HCT116 (cell line): ENCODE data around the gene RFX3. TPM values are rescaled to one million over a fixed set of nuclear protein-coding genes. Genes with fewer than 3 reads are reported as not detected.

Experiments
- ATAC-seq: fragments of 200-7000 bp; cut with Tn5 transposase; 2 replicates; pipeline ENCODE4 v1.9.1; 2020; ENCODE audit warnings: mild to moderate bottlenecking, moderate library complexity
- BruUV-seq: library from RNA; stranded (reverse); fragments of 400-500 nt; replicated peaks from 2 replicates; lab custom pipeline; 2021; lab: Mats Ljungman, UMichigan
- CTCF ChIA-PET: fragments of 300-600 bp; sonication (Branson Sonifier 250); formaldehyde crosslinking; loops from one replicate; lab custom pipeline; 2021; ENCODE audit warnings: antibody characterized with exemption; lab: Charles Lee
- POLR2A ChIA-PET: fragments of 300-600, 350-600 bp; sonication (Branson Sonifier 250); formaldehyde crosslinking; loops from one replicate; lab custom pipeline; 2021; ENCODE audit warnings: antibody characterized with exemption; lab: Charles Lee
- RAD21 ChIA-PET, 2 experiments: fragments of 300-600 bp; sonication (Branson Sonifier 250); formaldehyde crosslinking; loops; one replicate each; lab custom pipeline; 2023; ENCODE audit warnings: low total read pairs in 2 of 2; ENCODE audit not compliant: uncharacterized antibody in 2 of 2, unreplicated experiment in 2 of 2, low non-redundant PET in 1 of 2; lab: Charles Lee
- DNase-seq: peaks from one replicate; pipeline ENCODE4 v3.0.0-alpha.2; 2010; ENCODE audit warnings: low read depth, low spot score
- H2AFZ ChIP-seq: fragments of 200-600 bp; shearing (Covaris generic), sonication (generic); 2 replicates; pipeline ENCODE4 v1.6.1; 2017; ENCODE audit warnings: low read depth, mixed run types, mixed read lengths, antibody characterized with exemption, low read length; ENCODE audit not compliant: poor library complexity, severe bottlenecking
- H3K27ac ChIP-seq: 2 replicates; pipeline ENCODE4 v1.5.1; 2012; ENCODE audit warnings: low read depth, low read length
- H3K27me3 ChIP-seq: fragments of 200-600 bp; sonication (generic); 2 replicates; pipeline ENCODE4 v1.6.1; 2016; ENCODE audit warnings: mixed run types, low read length, mixed read lengths; ENCODE audit not compliant: insufficient read depth
- H3K36me3 ChIP-seq, 2 experiments: fragments of 200-500 bp in 1 of 2; fragments of 200-600 bp in 1 of 2; sonication (Bioruptor generic) in 1 of 2; sonication (generic) in 1 of 2; 2 replicates each; pipeline versions ENCODE4 v1.5.1 to v1.6.1; 2014 to 2016; ENCODE audit warnings: low read length in 2 of 2, inconsistent platforms in 1 of 2, mixed read lengths in 1 of 2, mixed run types in 1 of 2; ENCODE audit not compliant: insufficient read depth in 2 of 2, control insufficient read depth in 1 of 2
- H3K4me1 ChIP-seq, 2 experiments: fragments of 200-600 bp in 1 of 2; sonication (generic) in 1 of 2; 2 replicates each; pipeline versions ENCODE4 v1.5.1 to v1.6.1; 2012 to 2017; ENCODE audit warnings: low read length in 2 of 2, inconsistent platforms in 1 of 2, mild to moderate bottlenecking in 1 of 2, mixed read lengths in 1 of 2, mixed run types in 1 of 2, moderate library complexity in 1 of 2; ENCODE audit not compliant: insufficient read depth in 2 of 2, control insufficient read depth in 1 of 2
- H3K4me2 ChIP-seq: fragments of 200-600 bp; sonication (generic); 2 replicates; pipeline ENCODE4 v1.6.1; 2017; ENCODE audit warnings: mixed run types, low read length, mixed read lengths
- H3K4me3 ChIP-seq, 2 experiments: fragments of 200-600 bp in 1 of 2; sonication (generic) in 1 of 2; replicated peaks in 1 of 2; 2 replicates each; pipeline ENCODE4 v1.5.1; 2011 to 2016; ENCODE audit warnings: low read length in 2 of 2, control low read depth in 1 of 2, low read depth in 1 of 2, mild to moderate bottlenecking in 1 of 2, mixed read lengths in 1 of 2, mixed run types in 1 of 2
- H3K79me2 ChIP-seq: fragments of 200-600 bp; sonication (generic); 2 replicates; pipeline ENCODE4 v1.6.1; 2017; ENCODE audit warnings: mild to moderate bottlenecking, mixed run types, low read length, moderate library complexity, mixed read lengths; ENCODE audit not compliant: insufficient read depth
- H3K9ac ChIP-seq: fragments of 200-600 bp; sonication (generic); 2 replicates; pipeline ENCODE4 v1.6.1; 2016; ENCODE audit warnings: low read length, mixed read lengths
- H3K9me2 ChIP-seq: fragments of 200-600 bp; sonication (generic), shearing (Covaris generic); 2 replicates; pipeline ENCODE4 v1.6.1; 2017; ENCODE audit warnings: mixed run types, mild to moderate bottlenecking, moderate library complexity; ENCODE audit not compliant: insufficient read depth
- H3K9me3 ChIP-seq, 2 experiments: fragments of 200-500 bp in 1 of 2; fragments of 200-600 bp in 1 of 2; sonication (Bioruptor generic) in 1 of 2; sonication (generic) in 1 of 2; 2 replicates each; pipeline ENCODE4 v1.6.1; 2014 to 2017; ENCODE audit warnings: low read length in 2 of 2, mixed read lengths in 2 of 2, inconsistent platforms in 1 of 2, low read depth in 1 of 2, mild to moderate bottlenecking in 1 of 2, mixed run types in 1 of 2, moderate library complexity in 1 of 2; ENCODE audit not compliant: control insufficient read depth in 1 of 2, insufficient read depth in 1 of 2
- H4K20me1 ChIP-seq: fragments of 200-600 bp; sonication (generic), shearing (Covaris generic); 2 replicates; pipeline ENCODE4 v1.6.1; 2017; ENCODE audit warnings: mixed run types, mild to moderate bottlenecking, moderate library complexity; ENCODE audit not compliant: insufficient read depth
- ELF1 ChIP-seq: IDR thresholded peaks from 2 replicates; pipeline ENCODE4 v1.6.1; 2012; ENCODE audit warnings: low read depth, borderline replicate concordance
- EZH2 ChIP-seq: fragments of 200-600 bp; sonication (generic); IDR thresholded peaks from 2 replicates; pipeline ENCODE4 v1.6.1; 2017; ENCODE audit warnings: antibody characterized with exemption, mixed run types
- EZH2phosphoT487 ChIP-seq: fragments of 200-600 bp; IDR thresholded peaks from 2 replicates; pipeline ENCODE4 v1.6.1; 2018; ENCODE audit warnings: antibody characterized with exemption, borderline replicate concordance
- FOSL1 ChIP-seq: IDR thresholded peaks from 2 replicates; pipeline ENCODE4 v1.6.1; 2012; ENCODE audit warnings: low read depth
- JUND ChIP-seq: IDR thresholded peaks from 2 replicates; pipeline ENCODE4 v1.6.1; 2012
- POLR2AphosphoS5 ChIP-seq: IDR thresholded peaks from 2 replicates; pipeline ENCODE4 v1.6.1; 2011; ENCODE audit warnings: mild to moderate bottlenecking, low read depth, low read length, moderate library complexity
- RAD21 ChIP-seq: IDR thresholded peaks from 2 replicates; pipeline ENCODE4 v1.6.1; 2012; ENCODE audit warnings: low read depth, mild to moderate bottlenecking
- SIN3A ChIP-seq: IDR thresholded peaks from 2 replicates; pipeline ENCODE4 v1.6.1; 2012; ENCODE audit warnings: low read depth
- SRF ChIP-seq: IDR thresholded peaks from 2 replicates; pipeline ENCODE4 v1.6.1; 2012; ENCODE audit warnings: low read depth
- TCF7L2 ChIP-seq: IDR thresholded peaks from 2 replicates; pipeline ENCODE4 v1.7.0; 2011; ENCODE audit warnings: borderline replicate concordance, inconsistent platforms; ENCODE audit not compliant: insufficient read depth, insufficient read length; ENCODE audit errors: extremely low read depth
- ZFX ChIP-seq: fragments of 450-650 bp; IDR thresholded peaks from 2 replicates; pipeline ENCODE4 v1.6.1; 2017
- ZNF274 ChIP-seq: fragments of 200-500 bp; sonication (Bioruptor generic); IDR thresholded peaks from 2 replicates; pipeline ENCODE4 v1.6.1; 2014; ENCODE audit warnings: mild to moderate bottlenecking, low read depth, low read length, inconsistent platforms
- intact Hi-C: fragments of 100-400 bp; cut with micrococcal nuclease; formaldehyde crosslinking; loops from 2 replicates; pipeline ENCODE4 v1.10.0; 2022
- total RNA-seq: library from RNA; stranded (reverse); gene quantifications from one replicate; pipeline ENCODE4 v1.2.1, GENCODE V29; 2021; ENCODE audit not compliant: unreplicated experiment
- TF ChIP-seq, protein P1 (sequence below): IDR thresholded peaks from 2 replicates; pipeline ENCODE4 v1.6.1; 2011; ENCODE audit warnings: mild to moderate bottlenecking, low read length, moderate library complexity; ENCODE audit not compliant: insufficient replicate concordance; ENCODE audit errors: extremely low read depth
- TF ChIP-seq, protein P2 (sequence below), 3 experiments: fragments of 200-600 bp in 1 of 3; sonication (generic) in 1 of 3; IDR thresholded peaks in 2 of 3; conservative IDR thresholded peaks in 1 of 3; 2 replicates each; pipeline ENCODE4 v1.5.1; 2012 to 2017; ENCODE audit warnings: low read depth in 2 of 3, low read length in 2 of 3, antibody characterized with exemption in 1 of 3, borderline replicate concordance in 1 of 3, control low read depth in 1 of 3, mild to moderate bottlenecking in 1 of 3, mixed read lengths in 1 of 3, mixed run types in 1 of 3, moderate library complexity in 1 of 3; ENCODE audit not compliant: insufficient read depth in 1 of 3
- TF ChIP-seq, protein P3 (sequence below): IDR thresholded peaks from 2 replicates; pipeline ENCODE4 v1.6.1; 2012

The RFX3 gene
- total RNA-seq, 1 experiment from 2014 or later: 11.8 TPM

DNA sequence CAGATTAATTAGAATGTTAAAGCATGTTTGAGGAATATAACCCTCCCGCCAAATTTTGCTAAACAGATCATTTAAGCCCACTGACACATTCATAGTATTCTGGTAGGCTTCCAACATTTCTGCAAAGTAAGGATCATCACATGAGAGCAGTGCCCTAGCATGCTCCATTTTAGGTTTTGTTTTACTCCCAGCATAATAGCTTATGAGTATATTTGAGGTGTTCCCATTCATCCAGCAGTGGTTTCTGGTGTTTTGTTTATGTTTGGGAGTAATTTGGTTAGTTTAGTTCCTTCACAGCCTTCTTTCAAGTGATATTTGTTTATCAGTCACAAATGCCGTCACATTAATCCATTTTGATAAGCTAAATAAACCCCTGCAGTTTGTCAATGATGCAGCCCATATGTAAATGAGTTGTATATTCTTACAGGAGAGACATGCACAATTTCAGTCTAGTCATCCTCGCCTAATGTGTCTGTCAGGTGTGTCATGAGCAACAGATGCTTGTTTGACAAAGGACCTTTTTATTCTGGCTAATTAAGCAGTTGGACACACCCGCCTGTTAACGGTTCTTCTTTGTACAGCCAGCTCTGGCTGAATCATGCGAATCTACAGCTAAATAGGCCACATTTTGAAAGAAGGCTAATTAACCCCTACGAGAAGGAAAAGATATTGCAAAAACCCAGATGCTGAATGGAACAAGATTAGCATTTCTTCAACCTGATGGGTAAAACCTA lies 124.4 kb downstream of the RFX3 start:
- POLR2A ChIA-PET: no interaction called here
- no peaks in the 10 kb centered on the region for H3K9me2 ChIP-seq
- H3K27ac ChIP-seq: no peak overlapping the region
- CTCF ChIA-PET: interaction anchor here (0.6 to 2.2 kb wide), 2 partner anchors 40 to 111 kb away, joined by 3 to 6 read pairs; no protein-coding TSS in a partner anchor
- H2AFZ ChIP-seq: no peak overlapping the region
- peaks cover 0 to 11% of the 10 kb centered on the region in 2 experiments; a peak in 1 of 4 replicates for H3K4me1 ChIP-seq
- no peaks in the 10 kb centered on the region for H3K27me3 ChIP-seq
- H3K4me3 ChIP-seq: no peak overlapping the region
- H3K9ac ChIP-seq: no peak overlapping the region
- peak overlapping the region; percentile 11; the same call in 1 of the 2 replicates for H3K4me2 ChIP-seq
- intact Hi-C loops: no loop called here
- DNase-seq: peak; percentile 31
- BruUV-seq: no TSS peak
- no peaks in the 10 kb centered on the region for H4K20me1 ChIP-seq
- no peaks in the 10 kb centered on the region for H3K36me3 ChIP-seq
- RAD21 ChIA-PET: no interaction called here
- no peaks in the 10 kb centered on the region for H3K9me3 ChIP-seq
- TF ChIP-seq RAD21 (no peak), SRF (no peak), POLR2AphosphoS5 (no peak), EZH2 (no peak), SIN3A (no peak), ZNF274 (no peak), ZFX (no peak), ELF1 (no peak), FOSL1 (no peak), TCF7L2 (no peak), JUND (no peak), EZH2phosphoT487 (no peak)
- TF ChIP-seq, protein P1, sequence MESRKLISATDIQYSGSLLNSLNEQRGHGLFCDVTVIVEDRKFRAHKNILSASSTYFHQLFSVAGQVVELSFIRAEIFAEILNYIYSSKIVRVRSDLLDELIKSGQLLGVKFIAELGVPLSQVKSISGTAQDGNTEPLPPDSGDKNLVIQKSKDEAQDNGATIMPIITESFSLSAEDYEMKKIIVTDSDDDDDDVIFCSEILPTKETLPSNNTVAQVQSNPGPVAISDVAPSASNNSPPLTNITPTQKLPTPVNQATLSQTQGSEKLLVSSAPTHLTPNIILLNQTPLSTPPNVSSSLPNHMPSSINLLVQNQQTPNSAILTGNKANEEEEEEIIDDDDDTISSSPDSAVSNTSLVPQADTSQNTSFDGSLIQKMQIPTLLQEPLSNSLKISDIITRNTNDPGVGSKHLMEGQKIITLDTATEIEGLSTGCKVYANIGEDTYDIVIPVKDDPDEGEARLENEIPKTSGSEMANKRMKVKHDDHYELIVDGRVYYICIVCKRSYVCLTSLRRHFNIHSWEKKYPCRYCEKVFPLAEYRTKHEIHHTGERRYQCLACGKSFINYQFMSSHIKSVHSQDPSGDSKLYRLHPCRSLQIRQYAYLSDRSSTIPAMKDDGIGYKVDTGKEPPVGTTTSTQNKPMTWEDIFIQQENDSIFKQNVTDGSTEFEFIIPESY: no peak
- TF ChIP-seq, protein P2, sequence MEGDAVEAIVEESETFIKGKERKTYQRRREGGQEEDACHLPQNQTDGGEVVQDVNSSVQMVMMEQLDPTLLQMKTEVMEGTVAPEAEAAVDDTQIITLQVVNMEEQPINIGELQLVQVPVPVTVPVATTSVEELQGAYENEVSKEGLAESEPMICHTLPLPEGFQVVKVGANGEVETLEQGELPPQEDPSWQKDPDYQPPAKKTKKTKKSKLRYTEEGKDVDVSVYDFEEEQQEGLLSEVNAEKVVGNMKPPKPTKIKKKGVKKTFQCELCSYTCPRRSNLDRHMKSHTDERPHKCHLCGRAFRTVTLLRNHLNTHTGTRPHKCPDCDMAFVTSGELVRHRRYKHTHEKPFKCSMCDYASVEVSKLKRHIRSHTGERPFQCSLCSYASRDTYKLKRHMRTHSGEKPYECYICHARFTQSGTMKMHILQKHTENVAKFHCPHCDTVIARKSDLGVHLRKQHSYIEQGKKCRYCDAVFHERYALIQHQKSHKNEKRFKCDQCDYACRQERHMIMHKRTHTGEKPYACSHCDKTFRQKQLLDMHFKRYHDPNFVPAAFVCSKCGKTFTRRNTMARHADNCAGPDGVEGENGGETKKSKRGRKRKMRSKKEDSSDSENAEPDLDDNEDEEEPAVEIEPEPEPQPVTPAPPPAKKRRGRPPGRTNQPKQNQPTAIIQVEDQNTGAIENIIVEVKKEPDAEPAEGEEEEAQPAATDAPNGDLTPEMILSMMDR (IDR thresholded peaks at IDR 0.05 in 2 of 3, conservative IDR thresholded peaks at IDR 0.05 in 1 of 3; ENCODE audit: borderline replicate concordance in 1 of 3, insufficient read depth in 1 of 3, low read depth in 2 of 3, low read length in 2 of 3): no peak
- TF ChIP-seq, protein P3, sequence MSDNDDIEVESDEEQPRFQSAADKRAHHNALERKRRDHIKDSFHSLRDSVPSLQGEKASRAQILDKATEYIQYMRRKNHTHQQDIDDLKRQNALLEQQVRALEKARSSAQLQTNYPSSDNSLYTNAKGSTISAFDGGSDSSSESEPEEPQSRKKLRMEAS: no peak
- ATAC-seq: no peak; the same call in 1 of the 2 replicates
- no peaks in the 10 kb centered on the region for H3K79me2 ChIP-seq
